H1 (cell line): ENCODE measurements around the gene ARL9. TPM values are rescaled to one million over a fixed set of nuclear protein-coding genes. Genes with fewer than 3 reads are reported as not detected.

ENCODE experiments used
- CTCF ChIA-PET: fragments of 300-600 bp; sonication (Branson Sonifier 250); formaldehyde crosslinking; loops from one replicate; lab custom pipeline; 2021; ENCODE audit not compliant: partially characterized antibody; lab: Charles Lee
- POLR2A ChIA-PET: fragments of 300-600 bp; sonication (Branson Sonifier 250); formaldehyde crosslinking; loops from one replicate; lab custom pipeline; 2021; ENCODE audit warnings: inconsistent platforms; ENCODE audit not compliant: partially characterized antibody; lab: Charles Lee
- DNase-seq, 2 experiments: peaks; one replicate each; pipeline versions ENCODE4 v3.0.0 to v3.0.0-alpha.2; 2010 to 2022; ENCODE audit warnings: low spot score in 2 of 2, low read depth in 1 of 2, mixed read lengths in 1 of 2
- FAIRE-seq: peaks from 2 replicates; lab custom pipeline; 2011; peaks lifted over from hg19 to GRCh38; lab: Jason Lieb, UNC
- H2AFZ ChIP-seq: 2 replicates; pipeline ENCODE4 v1.8.1; 2012; ENCODE audit warnings: low read length, inconsistent platforms
- H2AK5ac ChIP-seq: 2 replicates; pipeline ENCODE4 v1.6.1; 2013; ENCODE audit warnings: low read depth, low read length
- H2BK120ac ChIP-seq: replicated peaks from 2 replicates; pipeline ENCODE3; 2013; ENCODE audit warnings: low read depth, low read length, inconsistent platforms
- H2BK12ac ChIP-seq: 2 replicates; pipeline ENCODE4 v1.6.1; 2013; ENCODE audit warnings: low read depth, low read length
- H2BK15ac ChIP-seq: 2 replicates; pipeline ENCODE4 v1.6.1; 2013; ENCODE audit warnings: low read length
- H2BK20ac ChIP-seq: 2 replicates; pipeline ENCODE4 v1.6.1; 2013; ENCODE audit warnings: low read length
- H2BK5ac ChIP-seq: 2 replicates; pipeline ENCODE4 v1.6.1; 2013; ENCODE audit warnings: low read depth, low read length
- H3K14ac ChIP-seq: 2 replicates; pipeline ENCODE4 v1.6.1; 2013; ENCODE audit warnings: inconsistent platforms; ENCODE audit not compliant: insufficient read length
- H3K18ac ChIP-seq: 2 replicates; pipeline ENCODE4 v1.6.1; 2013; ENCODE audit warnings: low read length; ENCODE audit errors: extremely low read depth
- H3K23ac ChIP-seq: 2 replicates; pipeline ENCODE4 v1.6.1; 2013; ENCODE audit warnings: inconsistent platforms; ENCODE audit not compliant: insufficient read length
- H3K23me2 ChIP-seq: 2 replicates; pipeline ENCODE4 v1.6.1; 2013; ENCODE audit warnings: low read depth, low read length
- H3K27ac ChIP-seq: 2 replicates; pipeline ENCODE4 v1.6.1; 2011; ENCODE audit warnings: low read depth, low read length, inconsistent platforms
- H3K27me3 ChIP-seq, 4 experiments: replicated peaks in 1 of 4; 1 replicate in 1 of 4; 2 replicates in 3 of 4; pipeline versions ENCODE4 v1.6.1 to v1.8.1; 2011 to 2013; ENCODE audit warnings: low read length in 3 of 4, mild to moderate bottlenecking in 3 of 4, inconsistent platforms in 2 of 4, mixed read lengths in 2 of 4, moderate library complexity in 1 of 4; ENCODE audit not compliant: control insufficient read depth in 3 of 4, insufficient read depth in 3 of 4; ENCODE audit errors: extremely low read depth in 1 of 4
- H3K36me3 ChIP-seq, 4 experiments: 2 replicates each; pipeline versions ENCODE4 v1.6.1 to v1.8.1; 2011 to 2013; ENCODE audit warnings: mild to moderate bottlenecking in 4 of 4, low read length in 3 of 4, moderate library complexity in 2 of 4, control low read depth in 1 of 4, inconsistent platforms in 1 of 4; ENCODE audit not compliant: insufficient read depth in 4 of 4, control insufficient read depth in 2 of 4
- H3K4ac ChIP-seq: replicated peaks from 2 replicates; pipeline ENCODE3; 2013; ENCODE audit warnings: low read length, low read depth, mixed read lengths, inconsistent platforms; ENCODE audit not compliant: insufficient read length
- H3K4me1 ChIP-seq, 4 experiments: replicated peaks in 1 of 4; 1 replicate in 1 of 4; 2 replicates in 3 of 4; pipeline versions ENCODE4 v1.6.1 to v1.8.1; 2011 to 2013; ENCODE audit warnings: low read length in 3 of 4, inconsistent platforms in 2 of 4, mixed read lengths in 1 of 4; ENCODE audit not compliant: insufficient read depth in 4 of 4, control insufficient read depth in 3 of 4
- H3K4me2 ChIP-seq, 2 experiments: 2 replicates each; pipeline versions ENCODE4 v1.6.1 to v1.8.1; 2011 to 2013; ENCODE audit warnings: low read depth in 2 of 2, low read length in 2 of 2, control low read depth in 1 of 2, inconsistent platforms in 1 of 2, mild to moderate bottlenecking in 1 of 2; ENCODE audit not compliant: insufficient read depth in 1 of 2
- H3K4me3 ChIP-seq, 4 experiments: fragments of 200-600, 300-600 bp in 1 of 4; sonication (generic), shearing (Covaris generic), sonication (Bioruptor Twin) in 1 of 4; 2 replicates each; pipeline versions ENCODE4 v1.5.1 to v1.8.1; 2011 to 2016; ENCODE audit warnings: low read length in 4 of 4, low read depth in 3 of 4, control low read depth in 2 of 4, inconsistent platforms in 2 of 4, mild to moderate bottlenecking in 2 of 4, mixed read lengths in 1 of 4, moderate library complexity in 1 of 4; ENCODE audit not compliant: insufficient read depth in 2 of 4; ENCODE audit errors: extremely low read depth in 1 of 4
- H3K56ac ChIP-seq: replicated peaks from 2 replicates; pipeline ENCODE3; 2013; ENCODE audit warnings: low read depth, mild to moderate bottlenecking, mixed read lengths, low read length, inconsistent platforms; ENCODE audit not compliant: insufficient read length
- H3K79me1 ChIP-seq: 2 replicates; pipeline ENCODE4 v1.6.1; 2013; ENCODE audit warnings: low read depth, low read length, control low read depth
- H3K79me2 ChIP-seq, 2 experiments: 2 replicates each; pipeline versions ENCODE4 v1.6.1 to v1.8.1; 2012 to 2013; ENCODE audit warnings: low read length in 2 of 2, mild to moderate bottlenecking in 2 of 2, inconsistent platforms in 1 of 2; ENCODE audit not compliant: insufficient read depth in 2 of 2, control insufficient read depth in 1 of 2
- H3K9ac ChIP-seq, 4 experiments: replicated peaks in 1 of 4; 1 replicate in 1 of 4; 2 replicates in 3 of 4; pipeline versions ENCODE4 v1.6.1 to v1.8.1; 2011 to 2013; ENCODE audit warnings: low read depth in 3 of 4, low read length in 3 of 4, control low read depth in 2 of 4, mild to moderate bottlenecking in 2 of 4, moderate library complexity in 2 of 4, inconsistent platforms in 1 of 4; ENCODE audit errors: extremely low read depth in 1 of 4
- H3K9me3 ChIP-seq, 2 experiments: 2 replicates each; pipeline versions ENCODE4 v1.6.1 to v1.8.1; 2012 to 2013; ENCODE audit warnings: mild to moderate bottlenecking in 2 of 2, moderate library complexity in 2 of 2, control low read depth in 1 of 2, inconsistent platforms in 1 of 2, low read depth in 1 of 2, low read length in 1 of 2, mixed read lengths in 1 of 2; ENCODE audit not compliant: insufficient read depth in 2 of 2
- H4K20me1 ChIP-seq, 2 experiments: replicated peaks in 1 of 2; 2 replicates each; pipeline versions ENCODE3 to v1.8.1; 2011 to 2013; ENCODE audit warnings: inconsistent platforms in 2 of 2, low read length in 2 of 2, mild to moderate bottlenecking in 1 of 2; ENCODE audit not compliant: insufficient read depth in 2 of 2, control insufficient read depth in 1 of 2
- H4K5ac ChIP-seq: 2 replicates; pipeline ENCODE4 v1.6.1; 2013; ENCODE audit warnings: low read length, low read depth, mixed read lengths, inconsistent platforms; ENCODE audit not compliant: insufficient read length
- H4K8ac ChIP-seq: 2 replicates; pipeline ENCODE4 v1.8.0; 2013; ENCODE audit warnings: mild to moderate bottlenecking, moderate library complexity, low read length, inconsistent platforms; ENCODE audit not compliant: insufficient read depth; ENCODE audit errors: extremely low read depth
- H4K91ac ChIP-seq: replicated peaks from 2 replicates; pipeline ENCODE3; 2013; ENCODE audit warnings: low read length, mixed read lengths, inconsistent platforms; ENCODE audit not compliant: insufficient read length
- BCL11A ChIP-seq, 2 experiments: IDR thresholded peaks; one replicate each; pipeline ENCODE4 v1.6.1; 2011; ENCODE audit warnings: low read depth in 2 of 2, low read length in 2 of 2, mild to moderate bottlenecking in 2 of 2
- BRCA1 ChIP-seq: IDR thresholded peaks from 2 replicates; pipeline ENCODE4 v1.6.1; 2012; ENCODE audit warnings: low read depth, low read length, improper control_type of control experiment
- KDM4A ChIP-seq: IDR thresholded peaks from one replicate; pipeline ENCODE4 v1.7.1; 2012; ENCODE audit warnings: low read depth, mild to moderate bottlenecking, moderate library complexity, low read length, inconsistent platforms; ENCODE audit not compliant: severe bottlenecking
- POLR2A ChIP-seq, 2 experiments: IDR thresholded peaks; 1 replicate in 1 of 2; 2 replicates in 1 of 2; pipeline ENCODE4 v1.6.1; 2011; ENCODE audit warnings: low read depth in 2 of 2, low read length in 2 of 2, mild to moderate bottlenecking in 2 of 2; ENCODE audit errors: control extremely low read depth in 1 of 2
- RBBP5 ChIP-seq: IDR thresholded peaks from 2 replicates; pipeline ENCODE4 v1.7.1; 2012; ENCODE audit warnings: low read depth, mild to moderate bottlenecking, inconsistent platforms, low read length, moderate library complexity, borderline replicate concordance
- SAP30 ChIP-seq: fragments of 300-600 bp; sonication (generic); IDR thresholded peaks from 2 replicates; pipeline ENCODE4 v1.7.1; 2012; ENCODE audit warnings: low read length, moderate library complexity, mild to moderate bottlenecking, inconsistent platforms; ENCODE audit not compliant: insufficient read depth, insufficient replicate concordance
- SP2 ChIP-seq: IDR thresholded peaks from 2 replicates; pipeline ENCODE4 v1.6.1; 2012; ENCODE audit warnings: mild to moderate bottlenecking, low read length, inconsistent platforms
- SRF ChIP-seq: IDR thresholded peaks from 2 replicates; pipeline ENCODE4 v1.6.1; 2011; ENCODE audit warnings: mild to moderate bottlenecking, low read depth, low read length, moderate library complexity
- TAF1 ChIP-seq: IDR thresholded peaks from 2 replicates; pipeline ENCODE4 v1.6.1; 2011; ENCODE audit warnings: mild to moderate bottlenecking, low read depth, low read length
- WGBS, 2 experiments: shearing (Covaris generic) in 1 of 2; methylation state at CpG; one replicate each; pipeline versions ENCODE4 v1.1.6 to v1.1.7; 2013 to 2015; ENCODE audit warnings: low lambda C conversion rate in 2 of 2, mixed read lengths in 2 of 2, inconsistent platforms in 1 of 2, low coverage in 1 of 2, missing lambda C conversion rate in 1 of 2; ENCODE audit not compliant: insufficient replicate concordance in 2 of 2, insufficient coverage in 1 of 2, insufficient read length in 1 of 2; ENCODE audit errors: extremely low coverage in 1 of 2, missing lambda C conversion rate in 1 of 2; 5-methylcytosine and 5-hydroxymethylcytosine counted together
- polyA plus RNA-seq, 7 experiments: library from polyadenylated mRNA; depleted of rRNA in 3 of 7; stranded (reverse) in 5 of 7; unstranded in 2 of 7; fragments of >200 nt in 5 of 7; fragments of 200-250 nt in 2 of 7; gene quantifications; 1 replicate in 5 of 7; 2 replicates in 1 of 7; 4 replicates in 1 of 7; pipeline versions ENCODE4 v1.2.1 to v1.2.3, GENCODE V29; 2011 to 2013; ENCODE audit warnings: missing spikeins in 2 of 7, mixed read lengths in 2 of 7
- total RNA-seq: library from RNA; stranded (reverse); fragmentation: NEBNext Ultra II Directional; extraction: Animal tissue kit (Norgen Biotek cat#: 25700); gene quantifications from 2 replicates; pipeline ENCODE4 v1.2.1, GENCODE V29; 2021

ARL9 gene
- total and polyA plus RNA-seq, 2 of the 8 experiments (the other 6 are each of a cell fraction or from before 2014, with no cell fraction given): 0.60 to 0.76 TPM

DNA sequence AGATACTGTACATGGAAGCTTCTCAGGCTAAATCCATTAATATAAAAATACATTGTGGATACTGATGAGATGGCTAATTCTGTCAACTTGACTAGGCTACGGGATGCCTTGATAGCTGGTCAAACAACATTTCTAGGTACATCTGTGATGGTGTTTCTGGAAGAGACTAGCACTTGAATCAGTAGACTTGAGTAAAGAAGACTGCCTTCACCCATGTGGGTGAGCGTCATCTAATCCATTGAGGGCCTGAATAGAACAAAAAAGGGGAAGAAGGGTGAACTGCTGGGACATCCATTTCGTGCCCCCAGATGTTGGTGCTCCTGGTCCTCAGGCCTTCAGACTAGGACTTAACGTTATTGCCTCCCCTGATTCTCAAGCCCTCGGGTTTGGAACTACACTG lies 41.9 kb upstream of the ARL9 start:
- H3K14ac ChIP-seq: no peak overlapping the region
- no peak overlapping the region for H3K27ac ChIP-seq
- H3K23ac ChIP-seq: no peak overlapping the region
- H3K79me1 ChIP-seq: peaks cover 5% of the 10 kb centered on the region
- no peak for TF ChIP-seq TAF1
- TF ChIP-seq POLR2A (IDR thresholded peaks at IDR 0.05; ENCODE audit: control extremely low read depth in 1 of 2, low read depth in 2 of 2, low read length in 2 of 2): peak in 1 of 2 experiments; percentile 58; a peak in 1 of 3 replicates
- TF ChIP-seq RBBP5: no peak
- TF ChIP-seq BCL11A (IDR thresholded peaks at IDR 0.05; ENCODE audit: low read depth in 2 of 2, low read length in 2 of 2): no peak
- no peak for TF ChIP-seq BRCA1
- TF ChIP-seq SRF: no peak
- TF ChIP-seq SP2: no peak
- TF ChIP-seq KDM4A: no peak
- TF ChIP-seq SAP30: no peak
- no peak overlapping the region for H4K8ac ChIP-seq
- H2BK12ac ChIP-seq: no peak overlapping the region
- H2BK20ac ChIP-seq: no peak overlapping the region
- CTCF ChIA-PET: no interaction called here
- no peaks in the 10 kb centered on the region for H3K9me3 ChIP-seq
- H3K4ac ChIP-seq: no peak overlapping the region
- FAIRE-seq (no peak), DNase-seq (no peak)
- POLR2A ChIA-PET: interaction anchor here (0.6 to 12.0 kb wide), 7 partner anchors 11 to 1524 kb away, joined by 3 to 121 read pairs (median 5); partner anchors contain the start of genes AASDH, PAICS and PPAT
- no peaks in the 10 kb centered on the region for H3K27me3 ChIP-seq
- no peak overlapping the region for H2BK120ac ChIP-seq
- no peak overlapping the region for H3K56ac ChIP-seq
- H3K4me3 ChIP-seq: no peak overlapping the region
- H3K9ac ChIP-seq: no peak overlapping the region
- H3K36me3 ChIP-seq: peaks cover 9 to 41% (median 35%) of the 10 kb centered on the region in 4 experiments
- no peak overlapping the region for H4K91ac ChIP-seq
- no peak overlapping the region for H2BK5ac ChIP-seq
- H2AK5ac ChIP-seq: no peak overlapping the region
- H4K5ac ChIP-seq: no peak overlapping the region
- H4K20me1 ChIP-seq: peaks cover 5 to 17% of the 10 kb centered on the region in 2 experiments
- WGBS, 2 experiments: 91% methylated on average over 5 of the region's 5 CpGs; no CpG with 5 or more reads in 1 of the 2 experiments
- no peak overlapping the region for H2AFZ ChIP-seq
- peaks cover 0 to 5% (median 2%) of the 10 kb centered on the region in 4 experiments; a peak in 1 of 7 replicates for H3K4me1 ChIP-seq
- H3K18ac ChIP-seq: no peak overlapping the region
- peaks cover 10% of the 10 kb centered on the region for H3K23me2 ChIP-seq
- peaks cover 4 to 37% of the 10 kb centered on the region in 2 experiments; a peak in 3 of 4 replicates for H3K79me2 ChIP-seq
- H2BK15ac ChIP-seq: no peak overlapping the region
- no peak overlapping the region for H3K4me2 ChIP-seq
